ENCODE results near the gene MUC3A.
"Not testable (repeated sequence)": the region's sequence is repeated elsewhere in the genome, so short reads cannot be mapped to it uniquely, and the experiment has no call there.

GRCh38 chr7:101007361-101007760 lies 58.0 kb downstream of the MUC3A start:
- TF ChIP-seq CTCF (tag by site-specific recombination; IDR thresholded peaks at IDR 0.05); YY1 (tag by site-specific recombination; IDR thresholded peaks at IDR 0.05); ZBTB1 (tag by site-specific recombination; IDR thresholded peaks at IDR 0.05); PRDM10 (tag by site-specific recombination; IDR thresholded peaks at IDR 0.05); KLF7 (tag by site-specific recombination; IDR thresholded peaks at IDR 0.05; ENCODE audit: borderline replicate concordance); ZNF549 (tag by site-specific recombination; IDR thresholded peaks at IDR 0.05); KLF1 (tag by site-specific recombination; IDR thresholded peaks at IDR 0.05): not testable (repeated sequence)

All from HEK293 (cell line).